Kidney epithelial cell (primary cell): ENCODE measurements around the gene SLK. TPM values are rescaled to one million over a fixed set of nuclear protein-coding genes. Genes with fewer than 3 reads are reported as not detected.

Experiments
- DNase-seq: peaks from one replicate; pipeline ENCODE4 v3.0.0-alpha.2; 2010; ENCODE audit warnings: low read depth
- H3K27me3 ChIP-seq: 2 replicates; pipeline ENCODE4 v1.6.0; 2011; ENCODE audit warnings: low read length; ENCODE audit not compliant: control insufficient read depth, insufficient read depth
- H3K36me3 ChIP-seq: 2 replicates; pipeline ENCODE4 v1.5.1; 2011; ENCODE audit warnings: low read length; ENCODE audit not compliant: control insufficient read depth, insufficient read depth
- H3K4me3 ChIP-seq: 2 replicates; pipeline ENCODE4 v1.5.1; 2011; ENCODE audit warnings: low read depth, mild to moderate bottlenecking, control low read depth, low read length
- total RNA-seq: library from RNA; depleted of rRNA; stranded (reverse); fragments of >200 nt; gene quantifications from 2 replicates; pipeline ENCODE4 v1.2.3, GENCODE V29; 2015
- TF ChIP-seq, protein P1 (sequence below): IDR thresholded peaks from 2 replicates; pipeline ENCODE4 v1.5.1; 2011; ENCODE audit warnings: mild to moderate bottlenecking, moderate library complexity, low read length, control low read depth, inconsistent platforms; ENCODE audit not compliant: insufficient read depth, poor library complexity, severe bottlenecking

Gene SLK
- total RNA-seq, 1 donor from 2014 or later = 35.8 TPM

DNA sequence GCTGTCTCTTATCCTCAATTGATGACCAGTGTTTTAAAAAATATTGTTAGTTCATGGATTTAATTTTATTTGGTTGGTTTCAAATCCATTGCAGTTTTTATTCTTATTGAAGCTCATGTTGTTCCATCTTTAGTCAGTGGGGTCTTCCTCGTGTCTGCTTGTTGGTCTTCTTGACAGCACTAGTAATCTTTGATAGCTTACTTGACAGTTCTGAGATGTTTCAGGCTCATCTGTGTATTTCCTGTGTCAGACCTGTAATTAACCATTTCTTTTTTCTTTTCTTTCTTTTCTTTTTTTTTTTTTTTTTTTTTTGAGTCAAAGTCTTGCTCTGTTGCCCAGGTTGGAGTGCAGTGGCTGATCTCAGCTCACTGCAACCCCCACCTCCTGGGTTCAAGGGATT lies 28.2 kb downstream of the SLK start:
- Histone ChIP-seq H3K36me3 (no peaks in the 10 kb centered on the region), H3K4me3 (no peak overlapping the region), H3K27me3 (no peaks in the 10 kb centered on the region)
- DNase-seq = no peak
- TF ChIP-seq, protein P1, sequence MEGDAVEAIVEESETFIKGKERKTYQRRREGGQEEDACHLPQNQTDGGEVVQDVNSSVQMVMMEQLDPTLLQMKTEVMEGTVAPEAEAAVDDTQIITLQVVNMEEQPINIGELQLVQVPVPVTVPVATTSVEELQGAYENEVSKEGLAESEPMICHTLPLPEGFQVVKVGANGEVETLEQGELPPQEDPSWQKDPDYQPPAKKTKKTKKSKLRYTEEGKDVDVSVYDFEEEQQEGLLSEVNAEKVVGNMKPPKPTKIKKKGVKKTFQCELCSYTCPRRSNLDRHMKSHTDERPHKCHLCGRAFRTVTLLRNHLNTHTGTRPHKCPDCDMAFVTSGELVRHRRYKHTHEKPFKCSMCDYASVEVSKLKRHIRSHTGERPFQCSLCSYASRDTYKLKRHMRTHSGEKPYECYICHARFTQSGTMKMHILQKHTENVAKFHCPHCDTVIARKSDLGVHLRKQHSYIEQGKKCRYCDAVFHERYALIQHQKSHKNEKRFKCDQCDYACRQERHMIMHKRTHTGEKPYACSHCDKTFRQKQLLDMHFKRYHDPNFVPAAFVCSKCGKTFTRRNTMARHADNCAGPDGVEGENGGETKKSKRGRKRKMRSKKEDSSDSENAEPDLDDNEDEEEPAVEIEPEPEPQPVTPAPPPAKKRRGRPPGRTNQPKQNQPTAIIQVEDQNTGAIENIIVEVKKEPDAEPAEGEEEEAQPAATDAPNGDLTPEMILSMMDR = no peak

DNA sequence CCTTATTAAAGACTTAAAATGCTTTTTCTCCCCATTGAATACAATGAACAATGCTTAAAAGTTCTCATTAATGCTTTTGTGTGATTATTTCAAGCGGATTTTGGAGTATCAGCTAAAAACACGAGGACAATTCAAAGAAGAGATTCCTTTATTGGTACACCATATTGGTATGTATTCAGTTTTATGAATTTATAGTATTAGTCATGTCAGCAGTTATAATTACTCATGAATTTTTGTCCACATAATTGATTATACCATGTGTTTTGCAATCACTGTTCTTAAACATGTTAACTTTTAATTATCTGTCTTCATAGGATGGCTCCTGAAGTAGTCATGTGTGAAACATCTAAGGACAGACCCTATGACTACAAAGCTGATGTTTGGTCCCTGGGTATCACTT lies 31.9 kb downstream of the SLK start:
- no peaks in the 10 kb centered on the region for H3K36me3 ChIP-seq

DNA sequence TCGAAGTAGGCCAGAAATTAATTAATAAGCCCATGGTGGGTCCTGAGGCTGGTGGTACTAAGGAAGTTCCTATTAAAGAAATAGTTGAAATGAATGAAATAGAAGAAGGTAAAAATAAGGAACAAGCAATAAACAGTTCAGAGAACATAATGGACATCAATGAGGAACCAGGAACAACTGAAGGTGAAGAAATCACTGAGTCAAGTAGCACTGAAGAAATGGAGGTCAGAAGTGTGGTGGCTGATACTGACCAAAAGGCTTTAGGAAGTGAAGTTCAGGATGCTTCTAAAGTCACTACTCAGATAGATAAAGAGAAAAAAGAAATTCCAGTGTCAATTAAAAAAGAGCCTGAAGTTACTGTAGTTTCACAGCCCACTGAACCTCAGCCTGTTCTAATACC lies 36.0 kb downstream of the SLK start:
- no peak for DNase-seq
- Histone ChIP-seq H3K27me3 (no peaks in the 10 kb centered on the region), H3K36me3 (no peaks in the 10 kb centered on the region), H3K4me3 (no peak overlapping the region)
- TF ChIP-seq, protein P1 = no peak

More for the DNA sequence above, 31.9 kb downstream of the SLK start:
- TF ChIP-seq, protein P1 = no peak
- Histone ChIP-seq H3K4me3 (no peak overlapping the region), H3K27me3 (no peaks in the 10 kb centered on the region)
- DNase-seq = no peak

DNA sequence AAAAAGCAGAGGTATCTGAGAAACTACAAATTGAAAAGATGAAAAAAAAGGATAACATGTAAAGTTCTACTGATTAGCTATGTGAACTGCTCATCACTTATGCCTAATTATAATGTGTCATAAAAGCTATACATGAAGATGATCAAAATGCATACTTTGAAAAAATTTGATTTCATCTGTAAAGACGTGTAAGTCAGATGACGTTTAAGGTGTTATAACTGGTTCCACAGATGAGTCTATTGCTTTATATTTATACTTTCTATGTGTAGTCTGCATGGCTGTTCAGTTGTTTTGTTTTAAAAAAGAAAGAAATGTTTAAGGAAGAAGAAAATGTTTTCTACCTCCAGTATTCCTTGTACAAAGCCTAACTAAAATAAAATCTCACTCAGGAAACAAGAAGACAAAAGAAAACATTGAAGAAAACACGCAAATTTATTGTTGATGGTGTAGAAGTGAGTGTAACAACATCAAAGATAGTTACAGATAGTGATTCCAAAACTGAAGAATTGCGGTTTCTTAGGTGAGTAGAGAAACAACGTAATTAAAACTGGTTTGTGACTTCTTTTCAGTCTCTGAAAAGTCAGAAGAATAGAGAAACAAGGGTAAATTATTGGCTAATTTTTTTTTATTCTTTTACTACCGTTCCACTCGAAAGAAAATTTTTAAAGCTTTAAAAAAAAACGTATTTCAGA lies 38.4 kb downstream of the SLK start:
- no peak for DNase-seq
- no peak overlapping the region for H3K4me3 ChIP-seq
- H3K27me3 ChIP-seq = no peaks in the 10 kb centered on the region
- TF ChIP-seq, protein P1 = no peak
- no peaks in the 10 kb centered on the region for H3K36me3 ChIP-seq

DNA sequence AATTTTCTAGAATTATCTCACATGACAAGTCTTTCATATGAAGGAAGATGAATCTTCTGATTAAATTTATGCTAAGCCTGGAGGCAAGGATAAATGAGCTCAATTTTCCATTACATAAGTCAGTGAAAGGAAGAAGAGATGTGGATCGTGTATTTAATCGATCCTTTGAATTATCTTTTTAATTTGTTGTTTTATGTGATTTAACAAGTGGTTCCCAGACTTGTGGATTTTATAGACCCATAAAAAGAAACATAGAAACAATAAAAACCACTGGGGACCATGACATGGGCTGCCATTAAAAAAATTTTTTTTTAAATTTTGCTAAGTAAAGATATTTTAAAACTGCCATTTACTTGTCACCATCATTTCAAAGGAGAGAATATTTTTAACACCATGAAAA lies 45.0 kb downstream of the SLK start:
- no peak for DNase-seq
- TF ChIP-seq, protein P1 = no peak
- H3K36me3 ChIP-seq = no peaks in the 10 kb centered on the region

DNA sequence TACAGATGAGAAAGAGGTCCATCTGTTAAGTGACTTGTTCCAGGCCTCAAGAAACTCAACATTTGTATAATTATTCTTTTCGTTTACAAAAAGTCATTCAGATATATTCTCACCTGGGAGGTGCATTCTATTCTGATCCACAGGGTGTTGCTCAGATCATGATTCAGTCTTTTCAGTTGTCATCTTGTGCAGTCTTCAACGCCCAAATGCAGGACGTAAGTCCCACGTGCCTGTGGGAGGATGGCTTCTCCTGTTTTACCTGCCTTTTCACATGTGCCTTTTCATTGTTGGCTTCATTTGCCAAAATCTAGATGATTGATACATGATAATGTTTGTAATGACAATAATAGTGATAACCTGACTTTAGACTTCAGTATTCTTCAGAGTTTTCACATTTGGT lies 46.5 kb downstream of the SLK start:
- no peak overlapping the region for H3K4me3 ChIP-seq
- TF ChIP-seq, protein P1 = no peak
- no peaks in the 10 kb centered on the region for H3K27me3 ChIP-seq
- no peaks in the 10 kb centered on the region for H3K36me3 ChIP-seq
- no peak for DNase-seq

More for the DNA sequence above, 45.0 kb downstream of the SLK start:
- Histone ChIP-seq H3K27me3 (no peaks in the 10 kb centered on the region), H3K4me3 (no peak overlapping the region)
